ENCODE results near the gene MS4A6E. TPM values are rescaled to one million over a fixed set of nuclear protein-coding genes. Genes with fewer than 3 reads are reported as not detected.
A peak's percentile ranks its signal among the peaks of the same experiment; 100 is the strongest.

MS4A6E gene
- total and polyA plus RNA-seq, 2 donors (not counting 1 experiment from before 2014, with no cell fraction given): not detected

- no peaks in the 10 kb centered on the region for H4K20me1 ChIP-seq (ENCODE audit: control insufficient read depth, insufficient read depth, low read length, poor library complexity, severe bottlenecking)
- no peaks in the 10 kb centered on the region for H3K36me3 ChIP-seq (replicated peaks in 1 of 2; ENCODE audit: control extremely low read depth in 1 of 2, control insufficient read depth in 1 of 2, extremely low read depth in 1 of 2, insufficient read depth in 2 of 2, low read length in 1 of 2)
- TF ChIP-seq CTCF (IDR thresholded peaks at IDR 0.05) (no peak), EZH2 (IDR thresholded peaks at IDR 0.05; ENCODE audit: borderline replicate concordance, insufficient read depth, low read depth, low read length, poor library complexity, severe bottlenecking) (no peak)
- no peak for ATAC-seq (ENCODE audit: low read depth)
- POLR2A ChIA-PET: no interaction called here
- Mint-ChIP-seq H3K27ac (no peak overlapping the region), H3K9me3 (ENCODE audit: insufficient read depth) (no peaks in the 10 kb centered on the region), H3K4me1 (peaks cover 11% of the 10 kb centered on the region), H3K4me3 (no peak overlapping the region), H3K27me3 (no peaks in the 10 kb centered on the region)
- no peaks in the 10 kb centered on the region for H3K79me2 ChIP-seq (ENCODE audit: control insufficient read depth, insufficient read depth, low read length)
- no peaks in the 10 kb centered on the region for H3K27me3 ChIP-seq (replicated peaks in 1 of 4; ENCODE audit: control extremely low read depth in 1 of 4, control insufficient read depth in 3 of 4, insufficient read depth in 4 of 4, low read length in 3 of 4)
- no peak for DNase-seq
- no peak overlapping the region for H3K4me3 ChIP-seq (ENCODE audit: control extremely low read depth in 1 of 5, extremely low read depth in 1 of 5, insufficient read depth in 1 of 5, low read depth in 2 of 5, low read length in 4 of 5)
- H3K4me2 ChIP-seq (replicated peaks; ENCODE audit: low read depth, low read length, poor library complexity, severe bottlenecking): no peak overlapping the region
- WGBS (ENCODE audit: insufficient coverage): no CpG with 5 or more reads among the region's 3 CpGs
- peaks cover 9 to 12% of the 10 kb centered on the region in 2 donors for H3K4me1 ChIP-seq (ENCODE audit: control insufficient read depth in 2 of 2, insufficient read depth in 2 of 2, low read length in 2 of 2)
- no peaks in the 10 kb centered on the region for H3K9me3 ChIP-seq (ENCODE audit: control extremely low read depth in 1 of 3, control insufficient read depth in 2 of 3, insufficient read depth in 1 of 3, low read length in 2 of 3)
- H3K9ac ChIP-seq (ENCODE audit: low read length): no peak overlapping the region
- CTCF ChIA-PET: interaction anchor here (1.2 to 2.1 kb wide), 3 partner anchors 9 to 295 kb away, joined by 3 to 7 read pairs (median 3); no protein-coding TSS in a partner anchor
- intact Hi-C loops (cut with micrococcal nuclease): no loop called here
- H3K27ac ChIP-seq (ENCODE audit: low read length in 2 of 2): no peak overlapping the region
- no peak overlapping the region for H2AFZ ChIP-seq (ENCODE audit: insufficient read depth, low read depth, low read length, poor library complexity, severe bottlenecking)
Observed at GRCh38 chr11:60339356-60339755, 12.3 kb downstream of the MS4A6E start.

GRCh38 chr11:60343094-60343704, 16.1 kb downstream of the MS4A6E start:
- Histone ChIP-seq H3K4me3 (ENCODE audit: control extremely low read depth in 1 of 5, extremely low read depth in 1 of 5, insufficient read depth in 1 of 5, low read depth in 2 of 5, low read length in 4 of 5) (no peak overlapping the region), H3K27ac (ENCODE audit: low read length in 2 of 2) (no peak overlapping the region), H3K4me2 (replicated peaks; ENCODE audit: low read depth, low read length, poor library complexity, severe bottlenecking) (no peak overlapping the region), H3K9me3 (ENCODE audit: control extremely low read depth in 1 of 3, control insufficient read depth in 2 of 3, insufficient read depth in 1 of 3, low read length in 2 of 3) (no peaks in the 10 kb centered on the region), H3K36me3 (replicated peaks in 1 of 2; ENCODE audit: control extremely low read depth in 1 of 2, control insufficient read depth in 1 of 2, extremely low read depth in 1 of 2, insufficient read depth in 2 of 2, low read length in 1 of 2) (no peaks in the 10 kb centered on the region), H3K27me3 (replicated peaks in 1 of 4; ENCODE audit: control extremely low read depth in 1 of 4, control insufficient read depth in 3 of 4, insufficient read depth in 4 of 4, low read length in 3 of 4) (no peaks in the 10 kb centered on the region), H3K4me1 (ENCODE audit: control insufficient read depth in 2 of 2, insufficient read depth in 2 of 2, low read length in 2 of 2) (peaks cover 16 to 21% of the 10 kb centered on the region in 2 donors), H3K9ac (ENCODE audit: low read length) (no peak overlapping the region), H3K79me2 (ENCODE audit: control insufficient read depth, insufficient read depth, low read length) (no peaks in the 10 kb centered on the region), H4K20me1 (ENCODE audit: control insufficient read depth, insufficient read depth, low read length, poor library complexity, severe bottlenecking) (no peaks in the 10 kb centered on the region), H2AFZ (ENCODE audit: insufficient read depth, low read depth, low read length, poor library complexity, severe bottlenecking) (no peak overlapping the region)
- ChIA-PET POLR2A (no interaction called here), CTCF (interaction anchor here (0.8 to 11.2 kb wide), 24 partner anchors 9 to 289 kb away, joined by 3 to 153 read pairs (median 6); partner anchors contain the start of gene MS4A1)
- ATAC-seq (ENCODE audit: low read depth) (peak; percentile 31), DNase-seq (peak; percentile 69)
- H3K27me3 Mint-ChIP-seq: no peaks in the 10 kb centered on the region
- WGBS (ENCODE audit: insufficient coverage): no CpG with 5 or more reads among the region's 10 CpGs
- no peak overlapping the region for H3K4me3 Mint-ChIP-seq
- TF ChIP-seq EZH2 (IDR thresholded peaks at IDR 0.05; ENCODE audit: borderline replicate concordance, insufficient read depth, low read depth, low read length, poor library complexity, severe bottlenecking): no peak
- peak; percentile 83 for TF ChIP-seq CTCF (IDR thresholded peaks at IDR 0.05)
- intact Hi-C loops (cut with micrococcal nuclease): loop anchor here (1.0 kb wide), 1 partner anchor 275 kb away; no protein-coding TSS in a partner anchor
- no peaks in the 10 kb centered on the region for H3K9me3 Mint-ChIP-seq (ENCODE audit: insufficient read depth)
- peaks cover 17% of the 10 kb centered on the region for H3K4me1 Mint-ChIP-seq
- no peak overlapping the region for H3K27ac Mint-ChIP-seq

Data from B cell (primary cell).